NCI-H748 (cell line): ENCODE measurements around the gene PTPRN2.

Experiments
- DNase-seq: peaks from one replicate; lab custom pipeline; 2025; ENCODE audit not compliant: unreplicated experiment; lab: John Stamatoyannopoulos, UW

PTPRN2 gene

GRCh38 chr7:157834501-157835163 is 753.0 kb downstream of the PTPRN2 start:
- no peak for DNase-seq

GRCh38 chr7:157832866-157833607 is 754.6 kb downstream of the PTPRN2 start:
- DNase-seq = no peak

GRCh38 chr7:157832421-157832820 is 755.2 kb downstream of the PTPRN2 start:
- no peak for DNase-seq

GRCh38 chr7:157832006-157832405 is 755.6 kb downstream of the PTPRN2 start:
- DNase-seq = no peak

GRCh38 chr7:157831143-157831905 is 756.3 kb downstream of the PTPRN2 start:
- DNase-seq = no peak

GRCh38 chr7:157830331-157830730 is 757.3 kb downstream of the PTPRN2 start:
- peak; percentile 94 for DNase-seq

GRCh38 chr7:157829491-157829890 is 758.1 kb downstream of the PTPRN2 start:
- DNase-seq = no peak

GRCh38 chr7:157828881-157829280 is 758.7 kb downstream of the PTPRN2 start:
- no peak for DNase-seq

GRCh38 chr7:157828190-157828589 is 759.4 kb downstream of the PTPRN2 start:
- no peak for DNase-seq

GRCh38 chr7:157827863-157828160 is 759.8 kb downstream of the PTPRN2 start:
- no peak for DNase-seq

GRCh38 chr7:157827045-157827862 is 760.4 kb downstream of the PTPRN2 start:
- DNase-seq = no peak

GRCh38 chr7:157826566-157826965 is 761.1 kb downstream of the PTPRN2 start:
- no peak for DNase-seq

- DNase-seq = no peak
These were observed 762.3 kb downstream of the PTPRN2 start for GRCh38 chr7:157825325-157825724.

GRCh38 chr7:157824819-157825121 is 762.9 kb downstream of the PTPRN2 start:
- no peak for DNase-seq

GRCh38 chr7:157824011-157824818 is 763.4 kb downstream of the PTPRN2 start:
- DNase-seq = no peak

- DNase-seq = no peak
These were observed 765.0 kb downstream of the PTPRN2 start for GRCh38 chr7:157822688-157823031.

GRCh38 chr7:157821959-157822687 is 765.5 kb downstream of the PTPRN2 start:
- DNase-seq = no peak

- DNase-seq = no peak
These were observed 766.8 kb downstream of the PTPRN2 start for GRCh38 chr7:157820796-157821195.

GRCh38 chr7:157819455-157819807 is 768.2 kb downstream of the PTPRN2 start:
- DNase-seq = no peak
